DOHH2 (cell line): ENCODE results near the gene SERINC5.

ENCODE experiments used
- H3F3A ChIP-seq: fragments of 200-600 bp; sonication (generic), shearing (Covaris generic); 2 replicates; pipeline ENCODE4 v1.6.0; 2016; ENCODE audit warnings: antibody characterized with exemption, mild to moderate bottlenecking; ENCODE audit not compliant: control insufficient read depth, insufficient read depth
- H3K27ac ChIP-seq: fragments of 200-600 bp; sonication (generic); 2 replicates; pipeline ENCODE4 v1.5.1; 2014; ENCODE audit warnings: low read depth, mild to moderate bottlenecking, low read length, moderate library complexity
- H3K27me3 ChIP-seq: fragments of 200-600 bp; sonication (generic); 2 replicates; pipeline ENCODE4 v1.6.1; 2014; ENCODE audit warnings: mild to moderate bottlenecking, low read length, mixed read lengths; ENCODE audit not compliant: control insufficient read depth
- H3K36me3 ChIP-seq: fragments of 200-600 bp; sonication (generic); 2 replicates; pipeline ENCODE4 v1.6.1; 2014; ENCODE audit warnings: mild to moderate bottlenecking, low read length, moderate library complexity, mixed read lengths; ENCODE audit not compliant: control insufficient read depth
- H3K4me1 ChIP-seq: fragments of 200-600 bp; sonication (generic); 2 replicates; pipeline ENCODE4 v1.6.1; 2014; ENCODE audit warnings: mild to moderate bottlenecking, low read length, mixed read lengths; ENCODE audit not compliant: control insufficient read depth
- H3K4me2 ChIP-seq: fragments of 200-600 bp; sonication (generic); 2 replicates; pipeline ENCODE4 v1.6.0; 2014; ENCODE audit warnings: mild to moderate bottlenecking, low read length, moderate library complexity
- H3K4me3 ChIP-seq: fragments of 200-600 bp; sonication (generic); 2 replicates; pipeline ENCODE4 v1.5.1; 2014; ENCODE audit warnings: mild to moderate bottlenecking, low read length, mixed read lengths
- H3K79me2 ChIP-seq: fragments of 200-600 bp; sonication (generic); 2 replicates; pipeline ENCODE4 v1.6.1; 2014; ENCODE audit warnings: mild to moderate bottlenecking, low read length, mixed read lengths; ENCODE audit not compliant: control insufficient read depth
- H3K9me2 ChIP-seq: fragments of 200-600 bp; sonication (generic); replicated peaks from 2 replicates; pipeline ENCODE4 v1.6.1; 2014; ENCODE audit warnings: mild to moderate bottlenecking, low read length, mixed read lengths; ENCODE audit not compliant: control insufficient read depth
- H3K9me3 ChIP-seq: fragments of 200-600 bp; sonication (generic); 2 replicates; pipeline ENCODE4 v1.6.1; 2014; ENCODE audit warnings: antibody characterized with exemption, low read length, mixed read lengths; ENCODE audit not compliant: control insufficient read depth, insufficient read depth
- H4K20me1 ChIP-seq: fragments of 200-600 bp; sonication (generic); 2 replicates; pipeline ENCODE4 v1.6.0; 2014; ENCODE audit warnings: low read depth, mild to moderate bottlenecking, antibody characterized with exemption, low read length, moderate library complexity; ENCODE audit not compliant: control insufficient read depth, insufficient read depth
- EZH2phosphoT487 ChIP-seq: fragments of 200-600 bp; sonication (generic); IDR thresholded peaks from 2 replicates; pipeline ENCODE4 v1.6.1; 2017; ENCODE audit warnings: borderline replicate concordance, mild to moderate bottlenecking, antibody characterized with exemption, low read length, moderate library complexity, mixed read lengths
- TF ChIP-seq, protein P1 (sequence below): fragments of 200-600 bp; sonication (generic); IDR thresholded peaks from one replicate; pipeline ENCODE4 v1.5.1; 2014; ENCODE audit warnings: antibody characterized with exemption, mild to moderate bottlenecking, low read depth, low read length; ENCODE audit not compliant: poor library complexity, severe bottlenecking

The SERINC5 gene

GRCh38 chr5:80147119-80147815, 108.6 kb downstream of the SERINC5 start:
- Histone ChIP-seq H3K4me2 (no peak overlapping the region), H3K36me3 (no peaks in the 10 kb centered on the region), H3K4me1 (peaks cover 7% of the 10 kb centered on the region)

DNA sequence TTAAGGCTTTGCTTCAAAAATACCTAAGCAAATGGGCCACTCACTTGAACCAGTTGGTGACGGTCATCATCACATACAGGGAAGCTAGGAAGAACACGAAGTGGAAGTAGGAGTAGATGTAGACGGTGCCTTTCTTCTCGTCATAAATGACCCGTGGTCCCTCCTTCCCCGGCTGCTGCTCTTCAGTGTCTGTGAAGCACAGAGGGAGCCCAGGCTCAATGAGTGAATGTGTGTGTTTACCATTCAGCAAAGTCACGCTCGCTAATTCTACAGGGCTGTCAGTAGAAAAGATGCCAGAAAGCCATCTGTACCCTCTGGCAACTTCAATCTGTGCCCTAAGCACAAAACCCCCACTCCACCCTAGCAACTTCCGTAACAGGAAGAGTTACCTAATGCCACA, 109.8 kb downstream of the SERINC5 start:
- Histone ChIP-seq H4K20me1 (no peaks in the 10 kb centered on the region), H3K27me3 (no peaks in the 10 kb centered on the region), H3K4me1 (peaks cover 7% of the 10 kb centered on the region), H3K27ac (no peak overlapping the region), H3K9me3 (no peaks in the 10 kb centered on the region), H3K79me2 (no peaks in the 10 kb centered on the region), H3K9me2 (no peaks in the 10 kb centered on the region), H3F3A (no peaks in the 10 kb centered on the region), H3K4me2 (no peak overlapping the region), H3K4me3 (no peak overlapping the region), H3K36me3 (no peaks in the 10 kb centered on the region)
- TF ChIP-seq, protein P1, sequence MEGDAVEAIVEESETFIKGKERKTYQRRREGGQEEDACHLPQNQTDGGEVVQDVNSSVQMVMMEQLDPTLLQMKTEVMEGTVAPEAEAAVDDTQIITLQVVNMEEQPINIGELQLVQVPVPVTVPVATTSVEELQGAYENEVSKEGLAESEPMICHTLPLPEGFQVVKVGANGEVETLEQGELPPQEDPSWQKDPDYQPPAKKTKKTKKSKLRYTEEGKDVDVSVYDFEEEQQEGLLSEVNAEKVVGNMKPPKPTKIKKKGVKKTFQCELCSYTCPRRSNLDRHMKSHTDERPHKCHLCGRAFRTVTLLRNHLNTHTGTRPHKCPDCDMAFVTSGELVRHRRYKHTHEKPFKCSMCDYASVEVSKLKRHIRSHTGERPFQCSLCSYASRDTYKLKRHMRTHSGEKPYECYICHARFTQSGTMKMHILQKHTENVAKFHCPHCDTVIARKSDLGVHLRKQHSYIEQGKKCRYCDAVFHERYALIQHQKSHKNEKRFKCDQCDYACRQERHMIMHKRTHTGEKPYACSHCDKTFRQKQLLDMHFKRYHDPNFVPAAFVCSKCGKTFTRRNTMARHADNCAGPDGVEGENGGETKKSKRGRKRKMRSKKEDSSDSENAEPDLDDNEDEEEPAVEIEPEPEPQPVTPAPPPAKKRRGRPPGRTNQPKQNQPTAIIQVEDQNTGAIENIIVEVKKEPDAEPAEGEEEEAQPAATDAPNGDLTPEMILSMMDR = no peak
- no peak for TF ChIP-seq EZH2phosphoT487

More at GRCh38 chr5:80147119-80147815, 108.6 kb downstream of the SERINC5 start:
- Histone ChIP-seq H4K20me1 (no peaks in the 10 kb centered on the region), H3K79me2 (no peaks in the 10 kb centered on the region), H3F3A (no peaks in the 10 kb centered on the region), H3K4me3 (no peak overlapping the region), H3K27ac (no peak overlapping the region), H3K9me2 (no peaks in the 10 kb centered on the region), H3K27me3 (no peaks in the 10 kb centered on the region), H3K9me3 (no peaks in the 10 kb centered on the region)
- TF ChIP-seq, protein P1 = no peak
- no peak for TF ChIP-seq EZH2phosphoT487

GRCh38 chr5:80143491-80143890, 112.4 kb downstream of the SERINC5 start:
- H3K27ac ChIP-seq = no peak overlapping the region
- TF ChIP-seq EZH2phosphoT487 = no peak
- TF ChIP-seq, protein P1 = no peak
- no peak overlapping the region for H3K4me2 ChIP-seq
- H3K27me3 ChIP-seq = no peaks in the 10 kb centered on the region
- H3K79me2 ChIP-seq = no peaks in the 10 kb centered on the region
- peaks cover 7% of the 10 kb centered on the region for H3K4me1 ChIP-seq
- H3K36me3 ChIP-seq = no peaks in the 10 kb centered on the region
- no peaks in the 10 kb centered on the region for H3F3A ChIP-seq
- H4K20me1 ChIP-seq = no peaks in the 10 kb centered on the region
- no peaks in the 10 kb centered on the region for H3K9me2 ChIP-seq
- no peak overlapping the region for H3K4me3 ChIP-seq
- no peaks in the 10 kb centered on the region for H3K9me3 ChIP-seq
